Mucosa of rectum (tissue), 2 donors: ENCODE results near the gene ZGPAT.

ENCODE experiments used
- H3K27ac ChIP-seq, 2 donors: one replicate each; pipeline ENCODE4 v1.7.0; 2013; ENCODE audit warnings: inconsistent platforms in 2 of 2, low read depth in 2 of 2, low read length in 2 of 2
- H3K27me3 ChIP-seq, 2 donors: one replicate each; pipeline ENCODE4 v1.7.0; 2013; ENCODE audit warnings: low read length in 2 of 2; ENCODE audit not compliant: control insufficient read depth in 2 of 2, insufficient read depth in 2 of 2
- H3K36me3 ChIP-seq, 2 donors: one replicate each; pipeline ENCODE4 v1.7.0; 2013; ENCODE audit warnings: low read length in 2 of 2; ENCODE audit not compliant: control insufficient read depth in 2 of 2, insufficient read depth in 2 of 2
- H3K4me1 ChIP-seq, 2 donors: one replicate each; pipeline ENCODE4 v1.7.0; 2013; ENCODE audit warnings: low read length in 2 of 2, mild to moderate bottlenecking in 1 of 2; ENCODE audit not compliant: control insufficient read depth in 2 of 2, insufficient read depth in 2 of 2
- H3K4me3 ChIP-seq, 2 donors: one replicate each; pipeline ENCODE4 v1.7.0; 2013; ENCODE audit warnings: low read length in 2 of 2
- H3K9ac ChIP-seq, 2 donors: one replicate each; pipeline ENCODE4 v1.7.0; 2013; ENCODE audit warnings: low read length in 2 of 2, low read depth in 1 of 2, mild to moderate bottlenecking in 1 of 2
- H3K9me3 ChIP-seq, 2 donors: one replicate each; pipeline ENCODE4 v1.7.0; 2013; ENCODE audit warnings: low read length in 2 of 2; ENCODE audit not compliant: control insufficient read depth in 2 of 2
- donor health status: healthy.
- donor health status: Normal muscosa, but diverticular disease.

ZGPAT gene

GRCh38 chr20:63751471-63752271 is 43.8 kb downstream of the ZGPAT start:
- no peaks in the 10 kb centered on the region for H3K36me3 ChIP-seq
- H3K27ac ChIP-seq, result peak overlapping the region in 1 of 2 donors; percentile 52
- H3K27me3 ChIP-seq, result no peaks in the 10 kb centered on the region
- no peak overlapping the region for H3K4me3 ChIP-seq
- no peaks in the 10 kb centered on the region for H3K9me3 ChIP-seq
- H3K9ac ChIP-seq, result no peak overlapping the region
- no peaks in the 10 kb centered on the region for H3K4me1 ChIP-seq

- Histone ChIP-seq H3K9ac (no peak overlapping the region), H3K27me3 (no peaks in the 10 kb centered on the region), H3K9me3 (no peaks in the 10 kb centered on the region), H3K36me3 (no peaks in the 10 kb centered on the region), H3K27ac (no peak overlapping the region), H3K4me1 (no peaks in the 10 kb centered on the region), H3K4me3 (no peak overlapping the region)
Observed at GRCh38 chr20:63752411-63753101, 44.7 kb downstream of the ZGPAT start.

- Histone ChIP-seq H3K4me1 (no peaks in the 10 kb centered on the region), H3K27me3 (no peaks in the 10 kb centered on the region), H3K9me3 (no peaks in the 10 kb centered on the region), H3K9ac (no peak overlapping the region), H3K36me3 (no peaks in the 10 kb centered on the region), H3K4me3 (no peak overlapping the region), H3K27ac (no peak overlapping the region)
Observed at GRCh38 chr20:63753381-63753780, 45.5 kb downstream of the ZGPAT start.

- Histone ChIP-seq H3K4me3 (no peak overlapping the region), H3K27ac (no peak overlapping the region), H3K27me3 (no peaks in the 10 kb centered on the region), H3K36me3 (no peaks in the 10 kb centered on the region), H3K9ac (no peak overlapping the region), H3K4me1 (no peaks in the 10 kb centered on the region), H3K9me3 (no peaks in the 10 kb centered on the region)
Observed at GRCh38 chr20:63754008-63754407, 46.2 kb downstream of the ZGPAT start.

GRCh38 chr20:63755933-63756647 is 48.3 kb downstream of the ZGPAT start:
- Histone ChIP-seq H3K9me3 (no peaks in the 10 kb centered on the region), H3K27ac (no peak overlapping the region), H3K36me3 (no peaks in the 10 kb centered on the region), H3K27me3 (no peaks in the 10 kb centered on the region), H3K4me3 (no peak overlapping the region), H3K9ac (no peak overlapping the region), H3K4me1 (no peaks in the 10 kb centered on the region)

- H3K9ac ChIP-seq, result no peak overlapping the region
- H3K27ac ChIP-seq, result no peak overlapping the region
- H3K4me3 ChIP-seq, result no peak overlapping the region
- no peaks in the 10 kb centered on the region for H3K36me3 ChIP-seq
- H3K9me3 ChIP-seq, result no peaks in the 10 kb centered on the region
- H3K4me1 ChIP-seq, result no peaks in the 10 kb centered on the region
- no peaks in the 10 kb centered on the region for H3K27me3 ChIP-seq
Observed at GRCh38 chr20:63756648-63756991, 48.8 kb downstream of the ZGPAT start.

GRCh38 chr20:63758152-63758551 is 50.3 kb downstream of the ZGPAT start:
- no peak overlapping the region for H3K4me3 ChIP-seq
- H3K4me1 ChIP-seq, result no peaks in the 10 kb centered on the region
- no peak overlapping the region for H3K27ac ChIP-seq
- H3K9me3 ChIP-seq, result no peaks in the 10 kb centered on the region
- no peaks in the 10 kb centered on the region for H3K27me3 ChIP-seq
- no peak overlapping the region for H3K9ac ChIP-seq
- H3K36me3 ChIP-seq, result no peaks in the 10 kb centered on the region

GRCh38 chr20:63759377-63759901 is 51.6 kb downstream of the ZGPAT start:
- no peak overlapping the region for H3K27ac ChIP-seq
- no peaks in the 10 kb centered on the region for H3K4me1 ChIP-seq
- no peak overlapping the region for H3K9ac ChIP-seq
- no peaks in the 10 kb centered on the region for H3K27me3 ChIP-seq
- no peaks in the 10 kb centered on the region for H3K9me3 ChIP-seq
- H3K36me3 ChIP-seq, result no peaks in the 10 kb centered on the region
- H3K4me3 ChIP-seq, result no peak overlapping the region

- H3K27me3 ChIP-seq, result no peaks in the 10 kb centered on the region
- H3K36me3 ChIP-seq, result no peaks in the 10 kb centered on the region
- no peaks in the 10 kb centered on the region for H3K9me3 ChIP-seq
- H3K27ac ChIP-seq, result no peak overlapping the region
- H3K4me3 ChIP-seq, result no peak overlapping the region
- H3K4me1 ChIP-seq, result no peaks in the 10 kb centered on the region
- no peak overlapping the region for H3K9ac ChIP-seq
Observed at GRCh38 chr20:63765082-63765873, 57.4 kb downstream of the ZGPAT start.
